K562 (cell line): Measurements from ENCODE around the gene TMEM107. TPM values are rescaled to one million over a fixed set of nuclear protein-coding genes. Genes with fewer than 3 reads are reported as not detected.

Source experiments
- ADNP ChIP-seq: fragments of 200-800 bp; sonication (Bioruptor generic); IDR thresholded peaks from 2 replicates; pipeline ENCODE4 v1.6.1; 2016; ENCODE audit warnings: missing genetic modification characterization, missing compliant biosample characterization
- BACH1 ChIP-seq: fragments of 200-800 bp; sonication (Bioruptor generic); IDR thresholded peaks from 2 replicates; pipeline ENCODE4 v1.6.1; 2016; ENCODE audit warnings: missing genetic modification characterization, missing compliant biosample characterization
- BCL6 ChIP-seq: fragments of 250-450 bp; sonication (Bioruptor Pico); IDR thresholded peaks from 2 replicates; pipeline ENCODE4 v1.4.0; 2020
- HDAC6 ChIP-seq: IDR thresholded peaks from 2 replicates; pipeline ENCODE4 v1.6.1; 2012; ENCODE audit warnings: low read depth, mild to moderate bottlenecking, control low read depth, inconsistent platforms, low read length, moderate library complexity
- MEF2A ChIP-seq: IDR thresholded peaks from 2 replicates; pipeline ENCODE4 v1.6.1; 2011; ENCODE audit warnings: low read depth, mild to moderate bottlenecking, low read length, moderate library complexity; ENCODE audit not compliant: control insufficient read depth
- MEF2D ChIP-seq: conservative IDR thresholded peaks from 2 replicates; pipeline ENCODE4 v1.6.1; 2016; ENCODE audit warnings: low read depth, missing genetic modification characterization, missing compliant biosample characterization
- MTA3 ChIP-seq: fragments of 450-650 bp; formaldehyde crosslinking; IDR thresholded peaks from 2 replicates; pipeline ENCODE4 v1.6.1; 2017; ENCODE audit warnings: mild to moderate bottlenecking, borderline replicate concordance
- MYNN ChIP-seq, 2 experiments: sonication (generic); formaldehyde crosslinking in 1 of 2; IDR thresholded peaks; 2 replicates each; pipeline versions ENCODE4 v1.5.0 to v1.6.1; 2016 to 2020; ENCODE audit warnings: antibody characterized with exemption in 1 of 2, missing genetic modification reagents in 1 of 2
- NBN ChIP-seq: fragments of 450-650 bp; IDR thresholded peaks from 2 replicates; pipeline ENCODE4 v1.6.1; 2016; ENCODE audit warnings: low read depth, mild to moderate bottlenecking
- NEUROD1 ChIP-seq: fragments of 150-350 bp; IDR thresholded peaks from 2 replicates; pipeline ENCODE4 v1.6.1; 2014; ENCODE audit warnings: borderline replicate concordance, low read length, low read depth; ENCODE audit not compliant: partially characterized antibody
- NR1H2 ChIP-seq: sonication (generic); formaldehyde crosslinking; IDR thresholded peaks from 2 replicates; pipeline ENCODE4 v1.4.0; 2020; ENCODE audit warnings: mild to moderate bottlenecking, missing genetic modification reagents
- NUFIP1 ChIP-seq: fragments of 450-650 bp; IDR thresholded peaks from 2 replicates; pipeline ENCODE4 v1.6.1; 2018; ENCODE audit not compliant: partially characterized antibody
- POLR3G ChIP-seq: IDR thresholded peaks from 2 replicates; pipeline ENCODE4 v1.6.1; 2011; ENCODE audit not compliant: insufficient read length, insufficient replicate concordance; ENCODE audit errors: extremely low read depth
- SIN3A ChIP-seq, 2 experiments: fragments of 150-350 bp in 1 of 2; IDR thresholded peaks; 2 replicates each; pipeline ENCODE4 v1.6.1; 2011 to 2016; ENCODE audit warnings: borderline replicate concordance in 2 of 2, low read depth in 2 of 2, low read length in 2 of 2, mild to moderate bottlenecking in 2 of 2, moderate library complexity in 2 of 2; ENCODE audit not compliant: control insufficient read depth in 1 of 2
- SPI1 ChIP-seq: IDR thresholded peaks from 2 replicates; pipeline ENCODE4 v1.6.1; 2011; ENCODE audit warnings: low read depth, low read length, control low read depth, borderline replicate concordance
- TAF1 ChIP-seq: IDR thresholded peaks from 2 replicates; pipeline ENCODE4 v1.6.1; 2011; ENCODE audit warnings: mild to moderate bottlenecking, low read length, moderate library complexity; ENCODE audit not compliant: insufficient read depth, control insufficient read depth, severe bottlenecking; ENCODE audit errors: extremely low read depth
- ZNF311 ChIP-seq: fragments of 250-450 bp; sonication (Bioruptor Pico); IDR thresholded peaks from 2 replicates; pipeline ENCODE4 v1.4.0; 2020; ENCODE audit warnings: mild to moderate bottlenecking, moderate library complexity
- ZNF384 ChIP-seq: IDR thresholded peaks from 2 replicates; pipeline ENCODE4 v1.6.1; 2012; ENCODE audit warnings: low read depth, low read length, improper control_type of control experiment
- polyA plus RNA-seq, 8 experiments: library from polyadenylated mRNA; depleted of rRNA in 4 of 8; stranded (reverse) in 5 of 8; unstranded in 3 of 8; fragments of >200 nt; fragmentation: Nextera tagmentation in 2 of 8; fragmentation: Illumina TruSeq in 1 of 8; extraction: Ambion mirVana in 2 of 8; extraction: Trizol in 1 of 8; gene quantifications; 2 replicates each; pipeline versions ENCODE4 v1.2.1 to v1.2.3, GENCODE V29; 2011 to 2014; ENCODE audit warnings: inconsistent platforms in 1 of 8, missing spikeins in 1 of 8
- total RNA-seq, 7 experiments: library from RNA; depleted of rRNA in 6 of 7; stranded (reverse); fragments of >200 nt in 6 of 7; fragmentation: Illumina TruSeq in 2 of 7; extraction: Trizol in 2 of 7; gene quantifications; 2 replicates each; pipeline versions ENCODE4 v1.2.1 to v1.2.3, GENCODE V29; 2011 to 2021; ENCODE audit warnings: low replicate concordance in 1 of 7
- TF ChIP-seq, protein P1 (sequence below): fragments of 250-450 bp; sonication (Bioruptor Pico); IDR thresholded peaks from 2 replicates; pipeline ENCODE4 v1.5.0; 2021; ENCODE audit warnings: mild to moderate bottlenecking, borderline replicate concordance
- TF ChIP-seq, protein P2 (sequence below): fragments of 450-650 bp; IDR thresholded peaks from 2 replicates; pipeline ENCODE4 v1.6.1; 2016; ENCODE audit warnings: missing biosample characterization, missing genetic modification characterization
- TF ChIP-seq, protein P3 (sequence below), 2 experiments: fragments of 450-650 bp; IDR thresholded peaks; 2 replicates each; pipeline ENCODE4 v1.6.1; 2016

The TMEM107 gene
- total and polyA plus RNA-seq, 9 of the 15 experiments (the other 6 are each of a cell fraction or from before 2014, with no cell fraction given) = 7.1 to 26.2 (median 16.9) TPM

DNA sequence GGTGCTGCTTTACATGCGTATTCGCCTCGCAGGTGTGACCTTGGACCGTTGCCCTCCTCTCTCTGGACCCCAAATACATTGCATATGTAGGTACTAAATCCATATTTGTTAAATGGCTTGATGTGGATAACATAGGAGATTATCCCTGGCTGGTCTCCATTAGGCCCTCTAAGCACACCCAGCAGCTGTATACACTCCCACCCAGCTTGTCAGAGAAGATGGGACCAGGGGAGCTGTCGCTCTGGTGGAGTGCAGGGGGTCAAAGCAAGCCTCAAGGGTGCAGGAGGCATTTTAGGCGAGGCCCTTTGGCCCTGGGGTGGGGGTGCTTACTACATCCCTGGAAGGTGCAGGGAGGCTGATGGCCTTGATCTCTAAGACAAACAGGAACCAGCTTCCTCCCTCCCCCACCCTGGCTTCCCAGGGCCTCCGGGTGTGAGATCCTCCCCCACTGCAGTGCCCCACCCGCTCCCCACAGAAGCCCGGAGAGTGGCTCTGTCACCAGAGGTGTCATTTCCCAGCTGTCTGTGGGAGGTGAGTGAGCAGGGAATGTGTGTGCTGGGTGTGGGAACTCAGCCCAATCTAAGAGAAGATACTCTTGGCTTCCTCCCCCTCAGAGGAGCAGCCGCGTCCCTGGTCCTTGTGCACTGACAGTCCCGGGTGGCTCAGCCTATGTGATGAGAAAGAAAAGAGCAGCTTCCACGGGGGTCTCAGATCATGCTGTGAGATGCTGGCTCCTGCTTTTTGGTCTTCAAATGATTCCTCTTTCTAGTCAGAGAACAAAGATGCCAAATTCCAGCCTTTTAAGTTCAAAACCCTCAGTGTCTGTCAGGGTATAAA lies 12.0 kb downstream of the TMEM107 start (continued):
- TF ChIP-seq NEUROD1 = peak; percentile 20
- TF ChIP-seq ADNP (tag) = no peak
- no peak for TF ChIP-seq NUFIP1
- TF ChIP-seq MYNN (IDR thresholded peaks at IDR 0.05) = peak; percentile 72
- TF ChIP-seq MYNN (CRISPR knock-in tag; IDR thresholded peaks at IDR 0.05) = no peak
- TF ChIP-seq, protein P1, sequence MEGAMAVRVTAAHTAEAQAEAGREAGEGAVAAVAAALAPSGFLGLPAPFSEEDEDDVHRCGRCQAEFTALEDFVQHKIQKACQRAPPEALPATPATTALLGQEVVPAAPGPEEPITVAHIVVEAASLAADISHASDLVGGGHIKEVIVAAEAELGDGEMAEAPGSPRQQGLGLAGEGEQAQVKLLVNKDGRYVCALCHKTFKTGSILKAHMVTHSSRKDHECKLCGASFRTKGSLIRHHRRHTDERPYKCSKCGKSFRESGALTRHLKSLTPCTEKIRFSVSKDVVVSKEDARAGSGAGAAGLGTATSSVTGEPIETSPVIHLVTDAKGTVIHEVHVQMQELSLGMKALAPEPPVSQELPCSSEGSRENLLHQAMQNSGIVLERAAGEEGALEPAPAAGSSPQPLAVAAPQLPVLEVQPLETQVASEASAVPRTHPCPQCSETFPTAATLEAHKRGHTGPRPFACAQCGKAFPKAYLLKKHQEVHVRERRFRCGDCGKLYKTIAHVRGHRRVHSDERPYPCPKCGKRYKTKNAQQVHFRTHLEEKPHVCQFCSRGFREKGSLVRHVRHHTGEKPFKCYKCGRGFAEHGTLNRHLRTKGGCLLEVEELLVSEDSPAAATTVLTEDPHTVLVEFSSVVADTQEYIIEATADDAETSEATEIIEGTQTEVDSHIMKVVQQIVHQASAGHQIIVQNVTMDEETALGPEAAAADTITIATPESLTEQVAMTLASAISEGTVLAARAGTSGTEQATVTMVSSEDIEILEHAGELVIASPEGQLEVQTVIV (CRISPR knock-in tag) = no peak
- TF ChIP-seq, protein P2, sequence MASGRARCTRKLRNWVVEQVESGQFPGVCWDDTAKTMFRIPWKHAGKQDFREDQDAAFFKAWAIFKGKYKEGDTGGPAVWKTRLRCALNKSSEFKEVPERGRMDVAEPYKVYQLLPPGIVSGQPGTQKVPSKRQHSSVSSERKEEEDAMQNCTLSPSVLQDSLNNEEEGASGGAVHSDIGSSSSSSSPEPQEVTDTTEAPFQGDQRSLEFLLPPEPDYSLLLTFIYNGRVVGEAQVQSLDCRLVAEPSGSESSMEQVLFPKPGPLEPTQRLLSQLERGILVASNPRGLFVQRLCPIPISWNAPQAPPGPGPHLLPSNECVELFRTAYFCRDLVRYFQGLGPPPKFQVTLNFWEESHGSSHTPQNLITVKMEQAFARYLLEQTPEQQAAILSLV (tag) = no peak
- TF ChIP-seq ZNF311 (CRISPR knock-in tag) = no peak
- TF ChIP-seq SIN3A (IDR thresholded peaks at IDR 0.05; ENCODE audit: borderline replicate concordance in 2 of 2, control insufficient read depth in 1 of 2, low read depth in 2 of 2, low read length in 2 of 2) = peak in 1 of 2 experiments; percentile 24; a peak in 1 of 4 replicates
- TF ChIP-seq, protein P3, sequence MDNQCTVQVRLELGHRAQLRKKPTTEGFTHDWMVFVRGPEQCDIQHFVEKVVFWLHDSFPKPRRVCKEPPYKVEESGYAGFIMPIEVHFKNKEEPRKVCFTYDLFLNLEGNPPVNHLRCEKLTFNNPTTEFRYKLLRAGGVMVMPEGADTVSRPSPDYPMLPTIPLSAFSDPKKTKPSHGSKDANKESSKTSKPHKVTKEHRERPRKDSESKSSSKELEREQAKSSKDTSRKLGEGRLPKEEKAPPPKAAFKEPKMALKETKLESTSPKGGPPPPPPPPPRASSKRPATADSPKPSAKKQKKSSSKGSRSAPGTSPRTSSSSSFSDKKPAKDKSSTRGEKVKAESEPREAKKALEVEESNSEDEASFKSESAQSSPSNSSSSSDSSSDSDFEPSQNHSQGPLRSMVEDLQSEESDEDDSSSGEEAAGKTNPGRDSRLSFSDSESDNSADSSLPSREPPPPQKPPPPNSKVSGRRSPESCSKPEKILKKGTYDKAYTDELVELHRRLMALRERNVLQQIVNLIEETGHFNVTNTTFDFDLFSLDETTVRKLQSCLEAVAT (IDR thresholded peaks at IDR 0.05) = no peak
- TF ChIP-seq POLR3G = no peak
- no peak for TF ChIP-seq MEF2D (tag)
- no peak for TF ChIP-seq HDAC6
- peak; percentile 57; the same call in 1 of the 2 replicates for TF ChIP-seq SPI1
- peak; percentile 67 for TF ChIP-seq TAF1
- TF ChIP-seq NR1H2 (CRISPR knock-in tag) = no peak
- TF ChIP-seq NBN = peak; percentile 52; the same call in 1 of the 2 replicates
- TF ChIP-seq BCL6 = no peak
- TF ChIP-seq MEF2A = no peak
- no peak for TF ChIP-seq ZNF384
- TF ChIP-seq BACH1 (tag) = no peak
- TF ChIP-seq MTA3 = peak; percentile 67; the same call in 1 of the 2 replicates
